ENCODE data around the gene CLINT1. TPM values are rescaled to one million over a fixed set of nuclear protein-coding genes. Genes with fewer than 3 reads are reported as not detected.

CLINT1 gene
- total and polyA plus RNA-seq, 2 experiments from 2014 or later: 71.7 to 101 TPM

DNA sequence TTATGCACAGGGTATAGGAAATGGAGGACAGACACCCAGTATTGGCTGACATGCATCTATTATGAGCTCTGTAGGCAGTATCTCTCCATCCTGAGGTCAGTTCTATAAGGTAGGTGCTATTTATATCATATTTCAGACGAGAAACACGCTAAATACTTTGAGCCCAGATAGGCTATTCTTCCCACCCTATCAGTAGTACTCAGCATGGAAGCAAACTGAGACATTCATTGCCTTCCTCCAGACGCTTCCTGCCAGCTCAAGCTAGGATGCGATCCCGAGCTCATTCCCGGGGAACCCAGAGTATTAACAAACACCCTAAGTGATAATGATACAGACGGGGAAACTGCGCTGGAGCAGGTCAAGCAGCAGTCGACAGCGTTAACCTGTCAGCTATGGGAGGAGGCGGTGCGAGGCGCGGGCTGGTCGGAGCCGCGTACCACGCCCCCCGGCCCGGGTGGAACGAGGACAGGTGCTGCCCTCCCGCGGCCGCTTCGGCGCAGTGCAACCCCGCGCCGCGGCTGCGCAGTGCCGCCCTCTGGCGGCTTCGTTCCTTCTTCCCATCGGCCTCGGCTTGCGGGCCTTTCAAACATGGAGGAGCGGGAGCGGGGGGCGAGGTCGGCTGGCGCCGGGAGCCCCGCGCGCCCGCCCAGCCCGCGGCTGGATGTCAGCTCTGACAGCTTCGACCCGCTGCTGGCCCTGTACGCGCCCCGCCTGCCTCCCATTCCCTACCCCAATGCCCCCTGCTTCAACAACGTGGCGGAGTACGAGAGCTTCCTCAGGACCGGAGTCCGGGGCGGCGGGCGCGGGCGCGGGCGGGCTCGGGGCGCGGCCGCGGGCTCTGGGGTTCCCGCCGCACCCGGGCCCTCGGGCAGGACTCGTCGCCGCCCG lies 115.5 kb downstream of the CLINT1 start, which contains the start of gene LSM11:
TSS of gene LSM11 (plus strand) at position 550 of the 888 bp plus-strand sequence. CDS start at position 589, 39 bp downstream.
- Histone ChIP-seq H3K27me3 (ENCODE audit: insufficient read depth) (peaks cover 21% of the 10 kb centered on the region), H4K20me1 (replicated peaks; ENCODE audit: insufficient read depth) (peaks cover 7% of the 10 kb centered on the region), H3K9me2 (ENCODE audit: insufficient read depth) (no peaks in the 10 kb centered on the region), H3K79me2 (replicated peaks; ENCODE audit: insufficient read depth) (no peaks in the 10 kb centered on the region), H3K27ac (ENCODE audit: low read depth) (no peak within 1 kb of the TSS), H3K4me2 (peak within 1 kb of the TSS; percentile 92), H2AFZ (peak within 1 kb of the TSS; percentile 99), H3K4me3 (peak within 1 kb of the TSS; percentile 83), H3K36me3 (ENCODE audit: insufficient read depth) (peaks cover 8% of the 10 kb centered on the region), H3K4me1 (ENCODE audit: insufficient read depth) (peaks cover 4% of the 10 kb centered on the region; the same call in 1 of the 2 replicates), H3F3A (replicated peaks; ENCODE audit: low read depth) (no peaks in the 10 kb centered on the region)
- ATAC-seq: peak; percentile 92
- peak; percentile 92 for DNase-seq (ENCODE audit: low spot score)
- peak within 1 kb of the TSS; percentile 89 for H3K4me3 Mint-ChIP-seq
- no peak within 1 kb of the TSS for H3K27ac Mint-ChIP-seq
- H3K4me1 Mint-ChIP-seq: peaks cover 12% of the 10 kb centered on the region; the same call in 2 of the 3 replicates
- H3K36me3 Mint-ChIP-seq (ENCODE audit: low read depth): peaks cover 19% of the 10 kb centered on the region
- TF ChIP-seq CREB1 (CRISPR knock-in tag; IDR thresholded peaks at IDR 0.05; ENCODE audit: low read depth) (peak; percentile 28; the same call in 1 of the 2 replicates), ZNF331 (CRISPR knock-in tag; IDR thresholded peaks at IDR 0.05; ENCODE audit: low read depth) (no peak), POLR2AphosphoS5 (IDR thresholded peaks at IDR 0.05; ENCODE audit: low read depth) (0 out of 2 replicates have a peak, but pooled peaks have one; percentile 37)
- TF ChIP-seq, protein P1, sequence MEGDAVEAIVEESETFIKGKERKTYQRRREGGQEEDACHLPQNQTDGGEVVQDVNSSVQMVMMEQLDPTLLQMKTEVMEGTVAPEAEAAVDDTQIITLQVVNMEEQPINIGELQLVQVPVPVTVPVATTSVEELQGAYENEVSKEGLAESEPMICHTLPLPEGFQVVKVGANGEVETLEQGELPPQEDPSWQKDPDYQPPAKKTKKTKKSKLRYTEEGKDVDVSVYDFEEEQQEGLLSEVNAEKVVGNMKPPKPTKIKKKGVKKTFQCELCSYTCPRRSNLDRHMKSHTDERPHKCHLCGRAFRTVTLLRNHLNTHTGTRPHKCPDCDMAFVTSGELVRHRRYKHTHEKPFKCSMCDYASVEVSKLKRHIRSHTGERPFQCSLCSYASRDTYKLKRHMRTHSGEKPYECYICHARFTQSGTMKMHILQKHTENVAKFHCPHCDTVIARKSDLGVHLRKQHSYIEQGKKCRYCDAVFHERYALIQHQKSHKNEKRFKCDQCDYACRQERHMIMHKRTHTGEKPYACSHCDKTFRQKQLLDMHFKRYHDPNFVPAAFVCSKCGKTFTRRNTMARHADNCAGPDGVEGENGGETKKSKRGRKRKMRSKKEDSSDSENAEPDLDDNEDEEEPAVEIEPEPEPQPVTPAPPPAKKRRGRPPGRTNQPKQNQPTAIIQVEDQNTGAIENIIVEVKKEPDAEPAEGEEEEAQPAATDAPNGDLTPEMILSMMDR (conservative IDR thresholded peaks at IDR 0.05; ENCODE audit: low read depth in 2 of 2): peak; percentile 83 to 100
- peaks cover 10% of the 10 kb centered on the region for H3K27me3 Mint-ChIP-seq (ENCODE audit: insufficient read depth, low read depth, poor library complexity)
- no peaks in the 10 kb centered on the region for H3K9me3 Mint-ChIP-seq

- Mint-ChIP-seq H3K4me1 (peaks cover 5% of the 10 kb centered on the region; the same call in 2 of the 3 replicates), H3K36me3 (ENCODE audit: low read depth) (peaks cover 39% of the 10 kb centered on the region), H3K27me3 (ENCODE audit: insufficient read depth, low read depth, poor library complexity) (peaks cover 12% of the 10 kb centered on the region), H3K9me3 (no peaks in the 10 kb centered on the region), H3K27ac (no peak overlapping the region), H3K4me3 (no peak overlapping the region)
- Histone ChIP-seq H4K20me1 (replicated peaks; ENCODE audit: insufficient read depth) (peaks cover 7% of the 10 kb centered on the region), H3F3A (replicated peaks; ENCODE audit: low read depth) (no peaks in the 10 kb centered on the region), H2AFZ (no peak overlapping the region), H3K27me3 (ENCODE audit: insufficient read depth) (peaks cover 21% of the 10 kb centered on the region), H3K36me3 (ENCODE audit: insufficient read depth) (peaks cover 22% of the 10 kb centered on the region), H3K4me3 (no peak overlapping the region), H3K79me2 (replicated peaks; ENCODE audit: insufficient read depth) (no peaks in the 10 kb centered on the region), H3K4me1 (ENCODE audit: insufficient read depth) (peaks cover 4% of the 10 kb centered on the region; the same call in 1 of the 2 replicates), H3K27ac (ENCODE audit: low read depth) (no peak overlapping the region), H3K9me2 (ENCODE audit: insufficient read depth) (no peaks in the 10 kb centered on the region), H3K4me2 (no peak overlapping the region)
- DNase-seq (ENCODE audit: low spot score): no peak
- ATAC-seq: no peak
- no peak for TF ChIP-seq STAT1 (IDR thresholded peaks at IDR 0.05; ENCODE audit: unreplicated experiment)
- TF ChIP-seq EZH2 (IDR thresholded peaks at IDR 0.05; ENCODE audit: low read depth, unreplicated experiment): no peak
- no peak for TF ChIP-seq REST (IDR thresholded peaks at IDR 0.05; ENCODE audit: unreplicated experiment)
- TF ChIP-seq CREB1 (CRISPR knock-in tag; IDR thresholded peaks at IDR 0.05; ENCODE audit: low read depth): no peak
- no peak for TF ChIP-seq ZNF114 (CRISPR knock-in tag; IDR thresholded peaks at IDR 0.05)
Measured at GRCh38 chr5:157741131-157741530, 117.8 kb downstream of the CLINT1 start.
